ENCODE data around the gene PNPLA7. TPM values are rescaled to one million over a fixed set of nuclear protein-coding genes. Genes with fewer than 3 reads are reported as not detected.
"Not testable (repeated sequence)": the region's sequence is repeated elsewhere in the genome, so short reads cannot be mapped to it uniquely, and the experiment has no call there.

Gene PNPLA7
- total RNA-seq, 4 donors from 2014 or later, result 12.2 to 97.0 (median 33.3) TPM

DNA sequence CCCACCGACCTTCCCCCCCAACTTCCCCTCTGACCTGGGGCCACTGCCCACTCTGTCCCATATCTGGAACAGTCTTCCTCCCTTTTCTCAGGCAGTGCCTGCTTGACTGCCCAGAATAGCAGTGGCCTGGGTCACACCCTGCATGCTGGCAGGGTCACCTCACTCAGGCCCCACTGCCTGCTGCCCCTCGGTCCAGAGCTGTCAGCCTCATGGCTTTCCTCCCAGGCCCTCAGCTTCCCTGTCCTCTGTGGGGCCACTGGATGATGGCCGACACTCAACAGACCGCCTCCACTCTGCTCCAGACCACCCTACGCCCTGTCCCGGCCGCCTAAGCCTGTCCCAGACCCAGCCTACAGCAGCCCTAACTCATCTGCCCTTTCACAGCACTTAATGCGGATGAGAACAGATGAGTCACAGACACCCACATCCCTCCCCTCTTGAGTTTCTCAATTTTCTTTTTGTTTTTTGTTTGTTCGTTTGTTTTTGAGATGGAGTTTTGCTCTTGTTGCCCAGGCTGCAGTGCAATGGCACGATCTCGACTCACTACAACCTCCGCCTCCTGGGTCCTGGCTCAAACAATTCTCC lies 5.9 kb downstream of the PNPLA7 start:
- TF ChIP-seq POLR2AphosphoS5 (IDR thresholded peaks at IDR 0.05) (no peak), POLR2A (IDR thresholded peaks at IDR 0.05) (no peak), EP300 (IDR thresholded peaks at IDR 0.05) (no peak)
- TF ChIP-seq, protein P1, sequence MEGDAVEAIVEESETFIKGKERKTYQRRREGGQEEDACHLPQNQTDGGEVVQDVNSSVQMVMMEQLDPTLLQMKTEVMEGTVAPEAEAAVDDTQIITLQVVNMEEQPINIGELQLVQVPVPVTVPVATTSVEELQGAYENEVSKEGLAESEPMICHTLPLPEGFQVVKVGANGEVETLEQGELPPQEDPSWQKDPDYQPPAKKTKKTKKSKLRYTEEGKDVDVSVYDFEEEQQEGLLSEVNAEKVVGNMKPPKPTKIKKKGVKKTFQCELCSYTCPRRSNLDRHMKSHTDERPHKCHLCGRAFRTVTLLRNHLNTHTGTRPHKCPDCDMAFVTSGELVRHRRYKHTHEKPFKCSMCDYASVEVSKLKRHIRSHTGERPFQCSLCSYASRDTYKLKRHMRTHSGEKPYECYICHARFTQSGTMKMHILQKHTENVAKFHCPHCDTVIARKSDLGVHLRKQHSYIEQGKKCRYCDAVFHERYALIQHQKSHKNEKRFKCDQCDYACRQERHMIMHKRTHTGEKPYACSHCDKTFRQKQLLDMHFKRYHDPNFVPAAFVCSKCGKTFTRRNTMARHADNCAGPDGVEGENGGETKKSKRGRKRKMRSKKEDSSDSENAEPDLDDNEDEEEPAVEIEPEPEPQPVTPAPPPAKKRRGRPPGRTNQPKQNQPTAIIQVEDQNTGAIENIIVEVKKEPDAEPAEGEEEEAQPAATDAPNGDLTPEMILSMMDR (IDR thresholded peaks at IDR 0.05), result no peak
- Histone ChIP-seq H3K36me3 (peaks cover 27% of the 10 kb centered on the region), H3K4me1 (peaks cover 26% of the 10 kb centered on the region), H3K27me3 (no peaks in the 10 kb centered on the region), H3K4me3 (peak overlapping the region; percentile 11), H3K27ac (peak overlapping the region; percentile 79), H3K9me3 (no peaks in the 10 kb centered on the region)
- no peak for DNase-seq (ENCODE audit: low spot score in 2 of 2)
- 77% methylated on average over 12 of the region's 12 CpGs for WGBS

DNA sequence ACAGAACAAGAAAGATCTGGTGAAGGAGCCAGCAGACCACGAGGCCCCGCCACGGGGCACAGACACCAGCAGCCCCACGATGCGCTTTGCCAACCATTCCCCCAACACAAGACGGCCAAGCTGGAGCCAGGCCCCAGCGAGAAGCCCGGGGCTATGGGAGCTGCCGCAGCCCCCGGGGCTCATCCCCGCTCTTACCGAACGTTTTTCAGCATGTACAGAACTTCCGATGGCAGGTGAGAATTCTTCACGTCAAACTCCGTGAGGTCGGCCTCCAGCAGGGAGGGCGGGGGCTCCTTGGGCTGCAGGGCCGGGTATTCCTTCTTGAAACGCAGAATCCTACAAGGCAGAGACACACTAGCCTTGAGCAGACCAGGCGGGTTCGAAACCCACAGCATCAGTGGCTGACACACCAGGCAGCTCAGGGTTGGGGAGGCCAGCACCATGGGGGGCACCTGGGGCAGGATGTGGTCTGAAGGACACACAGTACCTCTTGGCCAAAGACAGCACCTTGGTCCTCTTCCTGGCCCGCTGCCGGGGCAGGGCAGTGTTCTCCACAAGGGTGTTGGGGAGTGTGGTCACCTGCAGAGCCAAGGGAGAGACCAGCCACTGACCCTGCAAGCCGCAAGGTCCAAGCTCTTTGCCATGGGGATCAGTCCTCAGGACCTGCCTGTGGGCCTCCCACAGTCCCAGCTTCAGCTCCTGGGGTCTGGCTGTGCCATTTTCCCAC lies 6.8 kb downstream of the PNPLA7 start:
- DNase-seq (ENCODE audit: low spot score in 2 of 2), result no peak
- peaks cover 30% of the 10 kb centered on the region for H3K36me3 ChIP-seq
- no peak overlapping the region for H3K4me3 ChIP-seq
- peak overlapping the region; percentile 79 for H3K27ac ChIP-seq
- TF ChIP-seq EP300 (IDR thresholded peaks at IDR 0.05) (no peak), POLR2AphosphoS5 (IDR thresholded peaks at IDR 0.05) (no peak), POLR2A (IDR thresholded peaks at IDR 0.05) (no peak)
- TF ChIP-seq, protein P1 (IDR thresholded peaks at IDR 0.05), result no peak
- H3K27me3 ChIP-seq, result no peaks in the 10 kb centered on the region
- no peaks in the 10 kb centered on the region for H3K9me3 ChIP-seq
- 93% methylated on average over 9 of the region's 25 CpGs for WGBS
- H3K4me1 ChIP-seq, result peaks cover 18% of the 10 kb centered on the region

DNA sequence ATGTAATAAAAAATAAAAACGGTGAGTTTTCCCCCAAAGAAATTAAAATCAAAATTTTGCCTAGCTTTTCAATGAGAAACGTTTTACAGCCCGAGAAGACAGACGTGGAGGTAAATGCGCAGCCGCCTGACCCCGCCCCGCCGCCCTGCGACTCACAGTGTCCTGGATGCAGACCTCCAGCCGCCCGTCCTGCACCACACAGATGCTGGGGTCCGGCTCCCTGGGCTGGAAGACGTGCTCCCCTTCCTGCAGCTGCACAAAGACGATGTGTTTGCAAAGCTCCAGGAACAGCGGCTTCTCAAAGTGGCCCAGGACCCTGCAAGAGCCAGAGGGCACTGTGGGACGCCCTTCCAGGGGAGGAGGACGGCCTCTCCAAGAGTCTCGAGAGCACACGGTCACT lies 7.7 kb downstream of the PNPLA7 start:
- no peaks in the 10 kb centered on the region for H3K9me3 ChIP-seq
- H3K27ac ChIP-seq, result no peak overlapping the region
- peaks cover 10% of the 10 kb centered on the region for H3K4me1 ChIP-seq
- no peak overlapping the region for H3K4me3 ChIP-seq
- TF ChIP-seq POLR2A (IDR thresholded peaks at IDR 0.05), result no peak
- TF ChIP-seq, protein P1 (IDR thresholded peaks at IDR 0.05), result no peak
- no peak for TF ChIP-seq EP300 (IDR thresholded peaks at IDR 0.05)
- no peak for TF ChIP-seq POLR2AphosphoS5 (IDR thresholded peaks at IDR 0.05)
- no peak for DNase-seq (ENCODE audit: low spot score in 2 of 2)
- no peaks in the 10 kb centered on the region for H3K27me3 ChIP-seq
- H3K36me3 ChIP-seq, result peaks cover 36% of the 10 kb centered on the region
- 94% methylated on average over 19 of the region's 20 CpGs for WGBS

DNA sequence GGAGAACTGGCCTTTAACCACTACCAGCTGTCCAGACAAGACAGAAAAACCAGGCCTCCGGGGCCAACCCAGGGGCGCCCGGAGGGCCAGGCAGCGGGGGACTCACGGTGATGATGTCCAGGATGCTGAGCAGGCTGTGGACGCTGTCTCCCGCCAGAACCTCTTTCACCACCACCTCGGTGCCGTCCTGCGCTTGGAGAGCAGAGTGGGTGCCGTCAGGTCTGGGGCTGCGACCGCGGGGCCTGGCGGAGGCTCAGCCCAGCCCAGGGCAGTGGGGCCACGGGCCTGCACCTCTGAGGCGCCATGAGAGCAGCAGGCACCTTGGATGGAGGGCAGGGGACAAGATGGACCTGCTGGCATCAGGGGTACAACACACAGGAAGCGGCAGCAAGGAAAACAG lies 9.7 kb downstream of the PNPLA7 start:
- H3K4me3 ChIP-seq, result no peak overlapping the region
- WGBS, result 86% methylated on average over 12 of the region's 18 CpGs
- H3K9me3 ChIP-seq, result no peaks in the 10 kb centered on the region
- no peak overlapping the region for H3K27ac ChIP-seq
- peaks cover 38% of the 10 kb centered on the region for H3K36me3 ChIP-seq
- DNase-seq (ENCODE audit: low spot score in 2 of 2), result no peak
- no peak for TF ChIP-seq POLR2AphosphoS5 (IDR thresholded peaks at IDR 0.05)
- TF ChIP-seq POLR2A (IDR thresholded peaks at IDR 0.05), result no peak
- TF ChIP-seq EP300 (IDR thresholded peaks at IDR 0.05), result no peak
- TF ChIP-seq, protein P1 (IDR thresholded peaks at IDR 0.05), result no peak
- no peaks in the 10 kb centered on the region for H3K4me1 ChIP-seq
- no peaks in the 10 kb centered on the region for H3K27me3 ChIP-seq

DNA sequence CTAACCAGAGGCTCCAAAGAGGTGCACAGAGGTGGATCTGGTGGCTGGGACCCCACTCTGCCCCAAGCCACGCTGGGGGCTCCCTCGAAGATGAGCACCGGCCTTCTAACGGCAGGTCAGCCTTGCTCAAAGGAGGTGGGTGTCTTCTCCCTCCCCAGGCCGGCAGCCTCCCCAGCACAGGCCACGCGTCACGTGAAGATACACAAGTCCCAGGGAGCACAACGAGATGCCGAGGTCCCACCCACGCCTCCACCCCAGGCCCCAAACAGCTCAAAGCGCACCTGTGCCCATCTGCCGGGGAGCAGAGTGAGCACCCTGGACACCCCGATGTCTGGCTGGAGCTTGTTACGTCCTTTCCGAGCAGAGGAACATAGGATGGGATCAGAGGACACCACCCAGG lies 12.1 kb downstream of the PNPLA7 start:
- no peak for DNase-seq (ENCODE audit: low spot score in 2 of 2)
- no peak overlapping the region for H3K27ac ChIP-seq
- H3K9me3 ChIP-seq, result no peaks in the 10 kb centered on the region
- peaks cover 10% of the 10 kb centered on the region for H3K4me1 ChIP-seq
- no peaks in the 10 kb centered on the region for H3K27me3 ChIP-seq
- peaks cover 34% of the 10 kb centered on the region for H3K36me3 ChIP-seq
- H3K4me3 ChIP-seq, result no peak overlapping the region
- WGBS, result 97% methylated on average over 16 of the region's 16 CpGs
- TF ChIP-seq, protein P1 (IDR thresholded peaks at IDR 0.05), result no peak
- TF ChIP-seq POLR2AphosphoS5 (IDR thresholded peaks at IDR 0.05) (no peak), POLR2A (IDR thresholded peaks at IDR 0.05) (no peak), EP300 (IDR thresholded peaks at IDR 0.05) (no peak)

DNA sequence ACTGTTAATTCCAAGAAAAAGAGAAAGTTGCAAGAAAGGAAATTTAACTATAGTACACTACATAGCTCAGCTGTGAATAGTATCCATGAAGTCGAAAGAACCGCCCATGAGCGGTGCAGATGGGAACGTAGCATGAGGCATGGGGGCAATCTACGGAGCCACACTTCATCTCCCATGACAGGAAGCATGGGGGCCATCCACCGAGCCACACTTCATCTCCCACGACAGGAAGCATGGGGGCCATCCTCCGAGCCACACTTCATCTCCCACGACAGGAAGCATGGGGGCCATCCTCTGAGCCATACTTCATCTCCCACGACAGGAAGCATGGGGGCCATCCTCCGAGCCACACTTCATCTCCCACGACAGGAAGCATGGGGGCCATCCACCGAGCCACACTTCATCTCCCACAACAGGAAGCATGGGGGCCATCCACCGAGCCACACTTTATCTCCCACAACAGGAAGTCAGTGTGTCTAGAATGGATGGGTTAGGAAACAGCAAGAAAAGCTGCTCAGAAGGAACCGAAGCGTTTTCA lies 13.5 kb downstream of the PNPLA7 start:
- WGBS, result 79% methylated on average over 16 of the region's 16 CpGs
- not testable (repeated sequence) for H3K27ac ChIP-seq; DNase-seq (ENCODE audit: low spot score in 2 of 2); H3K4me3 ChIP-seq; H3K27me3 ChIP-seq; H3K9me3 ChIP-seq
- Histone ChIP-seq H3K36me3 (peaks cover 28% of the 10 kb centered on the region), H3K4me1 (peaks cover 10% of the 10 kb centered on the region)

All from suprapubic skin (tissue), 4 donors.